NB4 (cell line): ENCODE results near the gene LYPD1.
"Not testable (repeated sequence)": the region's sequence is repeated elsewhere in the genome, so short reads cannot be mapped to it uniquely, and the experiment has no call there.

Experiments used
- DNase-seq: peaks from one replicate; pipeline ENCODE4 v3.0.0; 2010; ENCODE audit warnings: low read depth
- H3K4me3 ChIP-seq: one replicate; pipeline ENCODE4 v1.5.1; 2011; ENCODE audit warnings: mild to moderate bottlenecking, low read depth, low read length, moderate library complexity
- MYC ChIP-seq: IDR thresholded peaks from 2 replicates; pipeline ENCODE4 v1.6.1; 2011; ENCODE audit warnings: low read depth, low read length
- POLR2A ChIP-seq: IDR thresholded peaks from 2 replicates; pipeline ENCODE4 v1.6.1; 2011; ENCODE audit warnings: mild to moderate bottlenecking; ENCODE audit not compliant: insufficient read length; ENCODE audit errors: extremely low read depth
- TF ChIP-seq, protein P1 (sequence below): IDR thresholded peaks from one replicate; pipeline ENCODE4 v1.5.1; 2012; ENCODE audit warnings: low read depth, low read length
- TF ChIP-seq, protein P2 (sequence below): IDR thresholded peaks from 2 replicates; pipeline ENCODE4 v1.6.1; 2011; ENCODE audit warnings: low read depth, low read length

Gene LYPD1

DNA sequence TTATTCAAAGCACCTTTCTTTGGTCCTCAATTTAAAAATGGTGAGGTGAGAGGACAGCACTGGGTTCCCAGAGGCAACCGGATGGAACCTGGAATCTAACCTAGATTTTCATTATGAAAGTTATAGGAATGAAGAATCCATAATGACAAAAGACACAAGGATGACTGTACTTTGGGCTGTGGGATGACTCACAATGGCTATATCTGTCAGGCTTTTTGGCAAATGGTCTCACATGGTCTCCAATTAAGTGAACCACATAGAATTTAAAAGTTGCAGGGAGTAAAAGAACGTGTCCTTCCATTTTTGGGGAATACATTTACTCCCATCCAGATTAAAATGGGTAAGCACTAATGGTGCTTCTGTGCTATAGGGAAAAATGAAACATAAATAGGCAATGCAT is 31.8 kb upstream of the LYPD1 start:
- no peak overlapping the region for H3K4me3 ChIP-seq
- DNase-seq = no peak
- TF ChIP-seq MYC (no peak), POLR2A (no peak)
- TF ChIP-seq, protein P1, sequence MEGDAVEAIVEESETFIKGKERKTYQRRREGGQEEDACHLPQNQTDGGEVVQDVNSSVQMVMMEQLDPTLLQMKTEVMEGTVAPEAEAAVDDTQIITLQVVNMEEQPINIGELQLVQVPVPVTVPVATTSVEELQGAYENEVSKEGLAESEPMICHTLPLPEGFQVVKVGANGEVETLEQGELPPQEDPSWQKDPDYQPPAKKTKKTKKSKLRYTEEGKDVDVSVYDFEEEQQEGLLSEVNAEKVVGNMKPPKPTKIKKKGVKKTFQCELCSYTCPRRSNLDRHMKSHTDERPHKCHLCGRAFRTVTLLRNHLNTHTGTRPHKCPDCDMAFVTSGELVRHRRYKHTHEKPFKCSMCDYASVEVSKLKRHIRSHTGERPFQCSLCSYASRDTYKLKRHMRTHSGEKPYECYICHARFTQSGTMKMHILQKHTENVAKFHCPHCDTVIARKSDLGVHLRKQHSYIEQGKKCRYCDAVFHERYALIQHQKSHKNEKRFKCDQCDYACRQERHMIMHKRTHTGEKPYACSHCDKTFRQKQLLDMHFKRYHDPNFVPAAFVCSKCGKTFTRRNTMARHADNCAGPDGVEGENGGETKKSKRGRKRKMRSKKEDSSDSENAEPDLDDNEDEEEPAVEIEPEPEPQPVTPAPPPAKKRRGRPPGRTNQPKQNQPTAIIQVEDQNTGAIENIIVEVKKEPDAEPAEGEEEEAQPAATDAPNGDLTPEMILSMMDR = no peak
- TF ChIP-seq, protein P2, sequence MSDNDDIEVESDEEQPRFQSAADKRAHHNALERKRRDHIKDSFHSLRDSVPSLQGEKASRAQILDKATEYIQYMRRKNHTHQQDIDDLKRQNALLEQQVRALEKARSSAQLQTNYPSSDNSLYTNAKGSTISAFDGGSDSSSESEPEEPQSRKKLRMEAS = no peak

DNA sequence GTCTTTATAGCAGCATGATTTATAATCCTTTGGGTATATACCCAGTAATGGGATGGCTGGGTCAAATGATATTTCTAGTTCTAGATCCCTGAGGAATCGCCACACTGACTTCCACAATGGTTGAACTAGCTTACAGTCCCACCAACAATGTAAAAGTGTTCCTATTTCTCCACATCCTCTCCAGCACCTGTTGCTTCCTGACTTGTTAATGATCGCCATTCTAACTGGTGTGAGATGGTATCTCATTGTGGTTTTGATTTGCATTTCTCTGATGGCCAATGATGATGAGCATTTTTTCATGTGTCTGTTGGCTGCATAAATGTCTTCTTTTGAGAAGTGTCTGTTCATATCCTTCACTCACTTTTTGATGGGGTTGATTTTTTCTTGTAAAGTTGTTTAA is 29.8 kb upstream of the LYPD1 start:
- not testable (repeated sequence) for H3K4me3 ChIP-seq, DNase-seq

DNA sequence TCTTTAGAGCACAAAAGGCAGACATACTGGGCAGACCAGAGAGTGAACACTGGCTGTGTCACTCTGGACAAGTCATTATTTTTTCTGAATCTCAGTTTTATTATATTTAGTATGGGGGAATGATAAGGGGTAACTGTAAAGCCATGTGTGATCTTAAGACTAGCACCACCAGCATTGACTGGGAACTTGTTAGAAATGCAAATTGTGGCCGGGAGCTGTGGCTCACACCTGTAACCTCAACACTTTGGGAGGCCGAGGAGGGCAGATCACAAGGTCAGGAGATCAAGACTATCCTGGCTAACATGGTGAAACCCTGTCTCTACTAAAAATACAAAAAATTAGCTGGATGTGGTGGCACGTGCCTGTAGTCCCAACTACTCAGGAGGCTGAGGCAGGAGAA is 28.3 kb upstream of the LYPD1 start:
- not testable (repeated sequence) for DNase-seq, H3K4me3 ChIP-seq

DNA sequence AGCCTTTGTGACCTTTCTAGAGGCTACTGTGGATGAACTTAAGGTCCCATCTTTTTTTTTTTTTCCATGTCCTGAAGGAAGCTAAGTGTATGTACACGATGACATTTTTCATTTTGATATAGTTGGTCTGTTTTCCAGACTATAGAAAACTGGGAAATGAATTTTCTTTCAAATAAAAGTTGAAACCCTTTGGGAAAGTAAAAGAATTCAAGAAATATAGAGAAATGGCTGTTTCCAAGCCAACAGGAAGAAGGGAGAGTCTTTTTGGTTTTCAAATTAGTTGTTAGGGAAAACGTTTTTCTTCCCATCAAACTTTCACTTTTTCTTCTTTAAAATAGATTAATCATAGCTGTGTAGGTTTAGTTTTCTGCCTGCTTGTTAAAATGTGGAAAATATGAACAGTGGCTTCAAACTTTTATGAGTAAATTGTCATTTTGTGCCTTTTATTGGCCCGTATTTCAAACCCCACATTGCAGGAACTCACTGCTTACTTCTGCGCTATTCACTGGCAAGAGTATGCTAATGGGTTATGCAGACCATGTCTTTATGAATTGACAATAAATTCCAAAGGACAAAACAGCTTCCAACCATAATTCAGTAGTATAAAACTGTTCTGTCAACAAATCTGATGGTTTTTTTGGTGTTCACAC is 27.7 kb upstream of the LYPD1 start:
- no peak for TF ChIP-seq POLR2A
- TF ChIP-seq MYC = no peak
- TF ChIP-seq, protein P2 = no peak
- TF ChIP-seq, protein P1 = no peak
- H3K4me3 ChIP-seq = no peak overlapping the region
- DNase-seq = no peak

DNA sequence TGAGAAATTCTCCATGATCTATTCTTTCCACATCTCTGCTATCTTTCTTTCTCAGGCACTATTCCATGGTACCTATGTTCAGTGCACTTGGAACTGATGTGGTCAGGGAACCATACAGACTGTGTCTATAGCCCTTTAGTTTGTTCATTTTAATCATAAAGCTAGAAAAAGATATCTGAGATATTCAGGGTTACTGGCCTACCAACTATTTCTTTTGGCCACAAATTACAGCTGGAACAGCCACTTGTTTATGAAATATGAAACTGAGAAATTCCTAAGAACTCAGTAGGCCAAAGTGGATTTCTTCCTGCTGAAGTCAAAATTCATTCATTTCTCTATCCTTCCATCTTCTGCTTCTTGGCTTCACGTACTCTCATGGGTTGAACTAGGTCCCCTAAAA is 22.8 kb upstream of the LYPD1 start:
- no peak overlapping the region for H3K4me3 ChIP-seq
- DNase-seq = no peak
- TF ChIP-seq, protein P1 = no peak
- no peak for TF ChIP-seq MYC
- TF ChIP-seq, protein P2 = no peak
- no peak for TF ChIP-seq POLR2A

DNA sequence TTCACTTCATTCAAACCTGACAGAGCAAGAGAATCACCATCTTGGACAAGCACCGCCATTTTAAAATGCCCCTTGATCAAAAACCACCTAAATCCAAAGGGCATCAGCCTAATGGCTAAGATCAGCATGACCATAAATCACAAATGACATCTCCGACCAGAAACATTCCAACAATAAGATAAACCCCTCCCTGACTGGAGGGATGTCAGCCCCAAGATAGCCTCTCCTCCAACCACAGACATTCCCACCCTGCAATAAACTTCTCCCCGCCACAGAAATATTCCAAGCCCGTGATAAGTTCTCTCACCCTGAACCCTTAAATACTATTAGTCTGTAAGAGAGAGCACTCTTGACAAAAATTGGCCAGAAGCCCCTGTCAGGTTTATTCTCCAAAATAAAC is 21.6 kb upstream of the LYPD1 start:
- TF ChIP-seq POLR2A = no peak
- TF ChIP-seq MYC = no peak
- TF ChIP-seq, protein P2 = no peak
- TF ChIP-seq, protein P1 = no peak
- DNase-seq = no peak
- no peak overlapping the region for H3K4me3 ChIP-seq

DNA sequence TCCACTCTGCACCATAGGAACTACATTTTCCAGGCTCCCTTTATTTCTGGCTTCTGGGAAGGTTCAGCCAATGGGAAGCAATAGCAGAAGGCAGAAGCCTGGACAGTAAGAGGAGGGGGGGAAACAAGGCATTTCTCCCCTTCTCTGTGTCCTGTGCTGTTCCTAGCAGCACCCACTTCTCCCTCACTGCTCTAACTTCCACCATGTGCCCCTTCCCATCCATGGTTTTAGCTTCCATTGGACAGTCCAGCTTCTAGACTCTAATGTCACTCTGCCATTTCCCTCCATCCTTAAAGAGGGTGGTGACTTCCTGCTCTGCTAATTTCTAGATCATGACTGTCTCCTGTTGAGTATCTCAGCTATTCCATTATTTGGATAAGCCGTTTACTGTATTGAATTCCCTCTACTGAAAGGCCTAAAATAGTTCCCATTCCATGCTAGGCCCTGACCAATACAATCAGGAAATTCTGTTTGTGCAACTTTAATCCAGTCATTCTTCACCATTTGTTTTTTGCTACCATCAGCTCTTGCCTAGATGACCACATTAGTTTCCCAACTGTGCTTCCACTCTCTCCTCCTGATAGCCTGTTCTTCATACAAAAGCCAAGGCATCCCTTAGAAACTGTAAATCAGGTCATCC is 20.8 kb upstream of the LYPD1 start:
- H3K4me3 ChIP-seq = no peak overlapping the region
- no peak for DNase-seq
- no peak for TF ChIP-seq POLR2A
- TF ChIP-seq, protein P2 = no peak
- no peak for TF ChIP-seq MYC
- TF ChIP-seq, protein P1 = no peak
